Stimulated activated CD8-positive, alpha-beta memory T cell treated with anti-CD3 and anti-CD28 coated beads, Interleukin-4, amount 100 ng/mL, for 48 hours (primary cell): Measurements from ENCODE around the gene ADCY5.
"Not testable (repeated sequence)": the region's sequence is repeated elsewhere in the genome, so short reads cannot be mapped to it uniquely, and the experiment has no call there.

Experiments
- DNase-seq: peaks from one replicate; pipeline ENCODE4 v3.0.0-alpha.2; 2020

The ADCY5 gene

DNA sequence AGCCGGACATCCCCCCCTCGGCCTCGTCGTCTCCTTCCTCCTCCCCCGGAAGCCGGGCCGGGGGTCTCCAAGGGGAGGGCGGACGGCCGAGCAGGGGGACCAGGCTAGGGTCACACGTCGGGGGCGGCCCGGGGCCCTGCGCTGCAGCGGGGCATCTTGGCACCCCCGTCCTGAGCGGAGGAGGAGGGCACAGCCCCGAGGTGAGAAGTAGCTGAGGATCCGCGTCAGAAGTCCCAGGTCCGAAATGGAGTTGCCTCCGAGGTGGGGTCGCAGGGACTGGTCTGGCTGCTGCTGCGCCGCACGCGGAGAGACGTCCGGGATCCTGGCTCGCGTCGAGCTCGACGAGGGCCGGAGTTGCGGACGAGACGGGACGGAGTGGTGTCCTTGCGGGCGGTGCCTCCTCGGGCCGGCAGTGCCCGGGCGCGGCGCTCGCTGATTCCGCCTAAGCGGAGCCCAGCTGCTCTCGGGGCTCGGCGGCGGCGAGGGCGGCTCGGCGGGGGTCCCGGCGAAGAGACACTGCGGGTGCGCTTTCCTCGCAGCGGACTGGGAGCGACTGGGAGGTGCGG lies at the start of gene ADCY5:
Gene ADCY5, minus strand, starts transcription at position 555 of the 566 bp plus-strand sequence. Its CDS starts 545 bp downstream, at position 10.
- no peak for DNase-seq

DNA sequence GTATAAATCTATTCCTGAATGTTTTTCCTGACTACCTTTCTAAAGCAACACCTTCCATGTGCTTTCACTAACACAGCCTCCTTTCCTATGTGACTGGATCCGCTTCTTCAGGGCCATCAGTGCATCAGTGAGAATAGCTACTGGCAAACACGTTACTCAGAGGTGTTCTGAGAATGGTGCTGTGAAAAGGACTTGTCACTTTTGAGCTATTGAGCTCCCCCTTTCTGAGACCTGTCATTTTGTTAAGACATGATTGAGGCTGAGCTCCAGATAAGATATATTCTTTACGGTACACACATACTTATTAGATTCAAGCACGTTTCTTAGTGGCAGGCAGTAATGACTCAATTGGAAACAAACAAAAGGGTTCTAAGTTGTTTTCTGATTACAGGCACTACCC lies 45.0 kb upstream of the ADCY5 start:
- DNase-seq, result no peak

GRCh38 chr3:123491966-123492587 lies 43.2 kb upstream of the ADCY5 start:
- DNase-seq, result no peak

DNA sequence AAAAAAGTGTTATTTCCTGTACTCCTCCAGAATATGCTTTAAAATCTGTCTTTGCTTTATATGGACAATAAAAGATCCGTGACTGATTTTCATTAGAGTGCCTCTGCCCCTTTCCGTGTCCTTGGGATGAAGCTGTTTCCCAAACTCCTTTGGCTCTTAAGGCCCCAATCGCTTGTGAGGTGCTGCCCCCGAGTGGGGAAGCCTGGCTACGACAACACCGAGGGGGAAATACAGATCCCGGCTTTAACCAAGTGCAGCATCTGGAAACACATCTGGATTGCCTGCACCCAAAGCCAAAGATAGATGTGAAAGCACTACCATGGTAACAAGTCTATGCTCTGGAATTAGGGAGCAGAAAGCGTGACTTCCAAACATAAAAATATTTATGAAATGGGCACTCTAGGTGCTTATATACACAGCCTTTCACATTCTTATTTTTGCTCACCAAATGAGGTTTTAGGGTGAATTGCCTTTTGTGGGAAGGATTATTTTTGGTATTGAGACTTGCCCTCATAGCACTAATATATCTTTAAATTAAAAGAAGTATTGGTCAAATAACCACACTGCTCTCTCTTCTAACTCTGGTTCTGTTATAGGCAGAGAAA lies 40.6 kb upstream of the ADCY5 start:
- peak; percentile 69 for DNase-seq

DNA sequence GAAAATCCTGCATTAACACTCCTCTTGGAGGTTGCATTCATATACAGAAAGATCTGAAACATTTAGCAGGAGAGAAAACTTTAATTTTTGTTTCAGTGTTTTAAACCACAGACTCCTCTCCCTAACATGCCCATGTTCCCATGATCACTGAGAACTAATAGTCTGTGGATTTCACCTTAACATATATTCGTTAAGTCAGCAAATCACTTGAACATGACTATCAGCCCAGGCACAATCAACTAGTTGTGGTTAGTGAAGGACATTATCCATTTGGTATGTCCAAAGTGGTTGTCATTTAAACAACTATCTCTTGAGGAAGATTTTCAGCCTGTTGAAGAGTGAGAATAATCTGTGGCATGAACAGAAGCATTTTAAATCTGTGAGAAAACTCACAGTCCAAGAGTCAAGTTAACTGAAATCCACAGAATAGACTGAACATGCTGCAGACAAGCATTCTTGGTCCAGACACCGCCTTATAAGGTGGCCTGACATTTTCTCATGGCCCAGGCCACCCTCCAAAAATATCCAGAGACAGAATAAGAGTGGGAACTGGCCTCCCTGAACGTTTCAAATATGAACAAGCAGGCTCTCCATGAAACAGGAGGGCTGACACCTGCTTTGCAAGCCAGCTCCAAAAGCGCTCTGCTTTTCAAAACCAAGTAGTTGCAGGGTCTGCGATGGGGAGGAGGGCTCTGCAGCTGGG lies 39.9 kb upstream of the ADCY5 start:
- no peak for DNase-seq

DNA sequence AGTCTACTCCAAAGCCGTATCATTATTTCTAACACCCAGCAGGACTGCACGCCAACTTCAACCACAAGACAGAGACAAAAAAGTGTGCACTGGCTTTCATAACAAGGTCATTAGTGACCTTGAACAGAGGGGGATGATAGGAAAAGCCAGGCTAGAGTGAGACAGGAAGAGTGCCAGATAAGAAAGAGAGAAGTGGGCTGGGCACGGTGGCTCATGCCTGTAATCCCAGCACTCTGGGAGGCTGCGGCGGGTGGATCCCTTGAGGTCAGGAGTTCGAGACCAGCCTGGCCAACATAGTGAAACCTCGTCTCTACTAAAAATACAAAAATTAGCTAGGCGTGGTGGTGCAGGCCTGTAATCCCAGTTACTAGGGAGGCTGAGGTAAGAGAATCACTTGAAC lies 38.2 kb upstream of the ADCY5 start:
- not testable (repeated sequence) for DNase-seq

GRCh38 chr3:123486460-123486859 lies 37.6 kb upstream of the ADCY5 start:
- no peak for DNase-seq

GRCh38 chr3:123485551-123485950 lies 36.7 kb upstream of the ADCY5 start:
- DNase-seq, result no peak

DNA sequence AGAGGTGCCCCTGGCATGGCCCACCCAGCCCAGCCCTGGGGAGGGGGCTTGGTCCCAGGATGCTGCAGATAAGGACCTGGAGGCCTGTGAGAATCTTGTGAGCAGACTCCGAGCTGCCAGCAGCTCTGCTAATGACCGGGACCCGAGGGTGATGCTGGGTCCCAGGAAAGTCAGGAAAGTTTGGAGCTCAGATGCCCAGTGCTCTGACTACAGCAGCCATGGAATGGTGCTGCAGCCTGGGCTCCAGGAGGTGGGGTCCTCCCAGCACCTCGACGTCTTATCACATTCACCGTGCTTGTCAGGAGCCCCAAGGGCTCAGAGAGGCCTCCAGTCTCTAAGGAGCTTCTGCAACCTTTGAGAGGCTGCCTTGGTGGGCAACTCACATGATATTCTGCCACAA lies 34.3 kb upstream of the ADCY5 start:
- no peak for DNase-seq

- no peak for DNase-seq
Observed at GRCh38 chr3:123481722-123482457, 33.0 kb upstream of the ADCY5 start.

DNA sequence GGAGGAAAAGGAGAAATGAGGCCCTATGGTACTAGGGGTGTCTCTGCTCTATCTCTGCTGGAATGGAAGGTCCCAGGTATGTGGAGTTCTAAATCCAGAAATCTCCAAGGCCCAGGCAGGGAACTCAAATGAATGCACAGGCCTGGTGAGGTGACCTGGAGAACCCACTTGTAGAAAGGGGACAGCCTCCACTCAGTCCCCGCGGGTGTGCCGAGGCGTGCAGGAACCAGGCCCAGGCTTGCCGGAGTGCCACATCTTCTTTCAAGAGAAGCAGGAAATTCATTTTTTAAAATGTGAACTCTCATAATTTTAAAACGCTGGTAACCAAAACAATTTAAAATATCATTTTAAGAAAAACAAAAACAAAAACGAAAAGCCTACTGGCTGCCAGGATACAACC lies 32.2 kb upstream of the ADCY5 start:
- no peak for DNase-seq

- DNase-seq, result no peak
Observed at GRCh38 chr3:123480428-123480827, 31.5 kb upstream of the ADCY5 start.

GRCh38 chr3:123479891-123480290 lies 31.0 kb upstream of the ADCY5 start:
- no peak for DNase-seq

DNA sequence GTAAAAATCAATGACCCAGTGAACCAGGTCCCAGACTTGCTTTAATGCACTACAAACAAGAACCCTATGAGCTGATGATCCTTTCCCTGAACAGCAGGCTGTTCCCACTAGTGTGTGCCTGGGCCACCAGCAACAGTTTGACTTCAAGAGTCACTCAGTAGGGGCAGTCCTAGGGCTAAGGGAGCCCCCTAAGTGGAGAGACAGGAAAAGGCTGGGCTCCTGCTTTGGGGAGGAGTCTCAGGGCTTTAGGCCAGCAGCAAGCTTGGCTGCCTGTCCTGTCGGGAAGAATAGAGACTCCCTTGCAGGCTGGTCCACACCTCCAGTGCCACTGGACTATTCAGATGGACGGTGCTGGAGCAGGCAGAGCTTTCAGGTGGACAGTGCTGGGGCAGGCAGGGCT lies 29.4 kb upstream of the ADCY5 start:
- DNase-seq, result no peak

- DNase-seq, result no peak
Observed at GRCh38 chr3:123476967-123477750, 28.3 kb upstream of the ADCY5 start.

DNA sequence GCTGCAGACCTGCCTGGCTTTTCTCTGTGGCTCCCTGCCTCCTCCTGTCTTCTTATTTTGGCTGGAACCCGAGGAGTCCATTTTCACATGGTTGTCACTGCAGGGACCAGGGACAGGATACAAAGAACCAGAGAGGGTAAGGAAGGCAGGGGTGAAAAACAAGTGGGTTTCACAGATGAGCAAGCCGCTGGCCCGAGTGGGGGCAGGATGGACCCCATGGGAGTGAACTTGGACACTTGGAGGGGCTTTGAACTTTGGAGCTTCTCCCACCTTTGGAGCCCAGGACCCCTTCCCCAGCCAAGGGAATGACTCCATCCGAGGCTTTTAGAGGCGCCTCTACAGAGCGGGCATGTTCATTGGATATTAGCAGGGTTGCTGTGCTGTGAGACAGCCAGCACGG lies 26.9 kb upstream of the ADCY5 start:
- DNase-seq, result no peak

DNA sequence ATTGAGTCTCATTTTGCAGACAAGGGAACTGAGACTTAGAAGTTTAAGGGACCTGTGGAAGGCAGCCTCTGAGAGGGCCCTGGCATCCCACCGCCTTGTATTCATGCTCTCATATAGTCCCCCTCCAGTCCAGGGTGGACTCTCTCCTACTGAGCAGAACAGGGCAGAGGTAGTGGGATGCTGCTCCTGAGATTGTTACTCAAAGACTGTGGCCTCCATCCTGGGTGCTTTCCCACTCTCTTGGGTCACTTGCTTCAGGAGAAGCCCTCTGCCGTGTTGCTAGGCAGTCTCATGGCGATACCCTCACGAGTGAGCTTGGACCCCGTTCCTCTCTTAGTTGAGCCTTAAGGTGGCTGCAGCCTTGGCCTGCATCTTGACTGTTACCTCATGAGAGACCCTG lies 22.2 kb upstream of the ADCY5 start:
- DNase-seq, result no peak

DNA sequence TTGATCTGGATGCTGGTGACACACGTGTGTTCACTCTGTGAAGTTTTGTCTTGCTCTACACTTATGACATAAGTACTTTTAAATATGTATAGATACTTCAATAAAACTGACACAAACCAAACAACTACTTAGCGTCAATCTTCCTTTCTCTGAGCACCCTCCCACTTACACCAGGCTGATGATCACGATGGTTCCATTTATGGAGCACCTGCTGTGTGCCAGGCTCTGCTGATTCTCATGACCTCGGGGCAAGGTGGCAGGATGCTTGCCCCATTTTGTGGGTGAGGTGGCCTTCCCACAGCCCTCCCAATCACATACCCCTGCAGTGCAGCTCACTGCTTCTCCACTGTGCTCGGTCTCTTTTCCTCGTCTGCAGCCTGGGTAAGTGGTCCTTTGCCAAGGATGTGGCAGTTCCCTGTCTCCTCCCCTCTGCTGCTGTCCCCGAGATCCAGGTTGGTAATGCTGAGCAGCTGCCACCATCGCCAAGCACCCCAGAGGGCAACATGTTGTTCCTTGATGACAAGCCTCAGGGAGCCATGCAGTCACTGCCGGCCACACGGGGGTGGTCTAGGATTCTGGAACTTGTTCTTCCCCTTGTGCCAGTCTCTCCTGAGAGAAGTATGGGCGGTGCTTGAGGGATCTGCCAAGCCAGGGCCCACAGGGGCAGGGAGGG lies 20.6 kb upstream of the ADCY5 start:
- no peak for DNase-seq

DNA sequence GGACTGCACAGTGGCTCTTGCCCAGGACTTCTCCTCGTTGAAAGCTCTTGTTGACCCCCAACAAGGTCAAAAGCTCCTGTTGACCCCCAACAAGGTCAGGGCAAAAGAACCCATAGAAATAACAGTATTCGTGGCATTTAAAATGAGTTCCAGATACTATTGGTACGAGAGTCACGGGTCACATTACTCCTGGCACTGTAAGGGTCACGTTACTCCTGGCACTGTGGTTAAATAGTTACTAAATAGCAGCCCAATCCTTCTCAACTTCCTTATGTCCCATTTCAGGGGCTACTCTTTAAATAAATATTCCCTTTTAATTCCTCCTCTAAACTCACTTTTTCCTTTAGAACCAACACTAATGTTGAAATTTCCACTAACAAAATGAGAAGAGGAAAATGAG lies 18.2 kb upstream of the ADCY5 start:
- no peak for DNase-seq

GRCh38 chr3:123464211-123464610 lies 15.3 kb upstream of the ADCY5 start:
- no peak for DNase-seq

DNA sequence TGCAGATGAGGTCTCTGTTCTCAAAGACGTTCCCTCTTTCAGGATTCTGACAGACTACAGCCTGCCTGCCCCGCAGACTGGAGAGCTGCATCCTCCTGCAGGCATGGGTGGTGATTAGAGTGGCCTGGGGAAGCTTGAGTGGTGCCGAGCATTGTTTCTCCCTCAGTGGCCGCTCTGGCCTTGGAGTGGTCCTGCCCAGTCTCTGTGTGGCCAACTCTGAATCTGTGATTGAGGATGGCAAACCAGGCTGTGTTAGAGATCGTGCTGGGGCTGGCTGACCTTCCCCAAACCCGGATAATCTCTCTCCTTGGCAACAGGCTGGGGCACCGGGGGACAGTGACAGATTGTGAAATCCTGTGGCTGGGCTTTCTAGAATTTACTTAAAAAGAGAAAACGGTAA lies 11.0 kb upstream of the ADCY5 start:
- DNase-seq, result no peak

DNA sequence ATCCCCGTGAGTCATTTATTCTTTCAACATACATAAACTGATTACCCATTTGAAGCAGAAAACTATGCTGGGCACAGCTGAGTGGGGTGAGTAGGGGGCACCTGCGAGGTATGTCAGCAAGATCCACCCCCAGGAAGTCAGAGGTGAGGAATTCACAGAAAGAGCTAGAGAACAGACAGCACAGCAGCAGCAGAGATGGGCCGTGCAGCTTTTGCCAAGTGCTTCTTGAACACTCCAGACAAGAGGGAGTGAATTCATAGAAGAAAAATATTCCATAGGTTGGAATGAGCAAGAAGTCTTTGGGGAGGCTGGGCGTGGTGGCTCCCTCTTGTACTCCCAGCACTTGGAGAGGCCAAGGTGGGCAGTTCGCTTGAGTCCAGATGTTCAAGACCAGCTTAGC lies 9.4 kb upstream of the ADCY5 start:
- no peak for DNase-seq
